Measurements from ENCODE around the gene GNG7.

DNA sequence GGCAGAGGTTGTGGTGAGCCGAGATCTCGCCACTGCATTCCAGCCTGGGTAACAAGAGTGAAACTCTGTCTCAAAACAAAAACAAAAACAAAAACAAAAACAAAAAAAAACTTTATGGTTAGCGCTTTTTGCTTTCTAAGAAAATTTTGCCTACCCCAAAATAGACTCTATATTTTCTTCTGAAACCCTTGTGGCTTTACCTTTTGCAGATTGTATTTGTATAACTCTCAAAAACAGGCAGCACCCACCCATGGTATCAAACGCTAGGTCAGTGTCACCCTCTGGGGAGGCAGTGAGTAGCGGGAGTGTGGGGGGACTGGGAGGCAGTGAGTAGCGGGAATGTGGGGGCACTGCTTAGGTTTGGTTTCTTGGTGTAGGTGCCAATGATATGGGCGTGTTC, 44.9 kb upstream of the GNG7 start:
- TF ChIP-seq BHLHE40 (IDR thresholded peaks at IDR 0.05; ENCODE audit: borderline replicate concordance) (no peak), SP1 (IDR thresholded peaks at IDR 0.05) (no peak), L3MBTL2 (conservative IDR thresholded peaks at IDR 0.05) (no peak), HDGF (IDR thresholded peaks at IDR 0.05; ENCODE audit: borderline replicate concordance) (no peak), FOXM1 (IDR thresholded peaks at IDR 0.05; ENCODE audit: borderline replicate concordance) (no peak), FOXK2 (IDR thresholded peaks at IDR 0.05) (no peak), SUZ12 (IDR thresholded peaks at IDR 0.05) (no peak), CTBP1 (IDR thresholded peaks at IDR 0.05; ENCODE audit: borderline replicate concordance) (no peak), ELF4 (IDR thresholded peaks at IDR 0.05) (no peak), FOXA1 (IDR thresholded peaks at IDR 0.05) (no peak), LEF1 (IDR thresholded peaks at IDR 0.05; ENCODE audit: borderline replicate concordance) (no peak)
- TF ChIP-seq, protein P1, sequence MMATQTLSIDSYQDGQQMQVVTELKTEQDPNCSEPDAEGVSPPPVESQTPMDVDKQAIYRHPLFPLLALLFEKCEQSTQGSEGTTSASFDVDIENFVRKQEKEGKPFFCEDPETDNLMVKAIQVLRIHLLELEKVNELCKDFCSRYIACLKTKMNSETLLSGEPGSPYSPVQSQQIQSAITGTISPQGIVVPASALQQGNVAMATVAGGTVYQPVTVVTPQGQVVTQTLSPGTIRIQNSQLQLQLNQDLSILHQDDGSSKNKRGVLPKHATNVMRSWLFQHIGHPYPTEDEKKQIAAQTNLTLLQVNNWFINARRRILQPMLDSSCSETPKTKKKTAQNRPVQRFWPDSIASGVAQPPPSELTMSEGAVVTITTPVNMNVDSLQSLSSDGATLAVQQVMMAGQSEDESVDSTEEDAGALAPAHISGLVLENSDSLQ (IDR thresholded peaks at IDR 0.05), result no peak
